H9 (cell line): Measurements from ENCODE around the gene TNFSF13B. TPM values are rescaled to one million over a fixed set of nuclear protein-coding genes. Genes with fewer than 3 reads are reported as not detected.

Experiments used
- DNase-seq: peaks from one replicate; pipeline ENCODE4 v3.0.0-alpha.2; 2017
- H2AFZ ChIP-seq: one replicate; pipeline ENCODE4 v1.6.1; 2013; ENCODE audit warnings: mild to moderate bottlenecking, low read length, control low read depth, moderate library complexity
- H2AK5ac ChIP-seq: 2 replicates; pipeline ENCODE4 v1.6.1; 2013; ENCODE audit warnings: low read length, control low read depth, mixed read lengths; ENCODE audit not compliant: insufficient read length
- H2BK120ac ChIP-seq: one replicate; pipeline ENCODE4 v1.6.1; 2013; ENCODE audit warnings: low read depth, mild to moderate bottlenecking, low read length, control low read depth, inconsistent platforms; ENCODE audit not compliant: poor library complexity, severe bottlenecking
- H2BK12ac ChIP-seq: 2 replicates; pipeline ENCODE4 v1.6.1; 2013; ENCODE audit warnings: low read length, control low read depth, mixed read lengths, low read depth; ENCODE audit not compliant: insufficient read length
- H2BK15ac ChIP-seq: 2 replicates; pipeline ENCODE4 v1.6.1; 2013; ENCODE audit warnings: low read depth, low read length, control low read depth
- H2BK20ac ChIP-seq: one replicate; pipeline ENCODE4 v1.6.1; 2013; ENCODE audit warnings: low read depth, mild to moderate bottlenecking, low read length, control low read depth, inconsistent platforms; ENCODE audit not compliant: poor library complexity, severe bottlenecking
- H2BK5ac ChIP-seq: 2 replicates; pipeline ENCODE4 v1.6.1; 2013; ENCODE audit warnings: low read length, control low read depth, mixed read lengths; ENCODE audit not compliant: insufficient read length
- H3K14ac ChIP-seq: 2 replicates; pipeline ENCODE4 v1.6.1; 2013; ENCODE audit warnings: low read length, control low read depth; ENCODE audit not compliant: insufficient read depth
- H3K18ac ChIP-seq: 2 replicates; pipeline ENCODE4 v1.6.1; 2013; ENCODE audit warnings: low read depth, mild to moderate bottlenecking, mixed read lengths, low read length, control low read depth; ENCODE audit not compliant: insufficient read length
- H3K23ac ChIP-seq: 2 replicates; pipeline ENCODE4 v1.6.1; 2013; ENCODE audit warnings: low read length, control low read depth, mixed read lengths, low read depth; ENCODE audit not compliant: insufficient read length
- H3K23me2 ChIP-seq: 2 replicates; pipeline ENCODE4 v1.6.1; 2013; ENCODE audit warnings: low read depth, mild to moderate bottlenecking, mixed read lengths, low read length, control low read depth; ENCODE audit not compliant: insufficient read length, poor library complexity, severe bottlenecking
- H3K27ac ChIP-seq: 2 replicates; pipeline ENCODE4 v1.5.1; 2013; ENCODE audit warnings: low read length, control low read depth, mixed read lengths, low read depth; ENCODE audit not compliant: insufficient read length
- H3K27me3 ChIP-seq: 2 replicates; pipeline ENCODE4 v1.6.1; 2013; ENCODE audit warnings: low read length, control low read depth, inconsistent platforms; ENCODE audit not compliant: insufficient read depth
- H3K4ac ChIP-seq: 2 replicates; pipeline ENCODE4 v1.6.1; 2013; ENCODE audit warnings: low read depth, mild to moderate bottlenecking, control low read depth, inconsistent platforms, low read length, moderate library complexity
- H3K4me1 ChIP-seq: 2 replicates; pipeline ENCODE4 v1.6.1; 2013; ENCODE audit warnings: low read length, control low read depth, inconsistent platforms; ENCODE audit not compliant: insufficient read depth
- H3K4me2 ChIP-seq: 2 replicates; pipeline ENCODE4 v1.6.1; 2013; ENCODE audit warnings: low read length, control low read depth, mixed read lengths; ENCODE audit not compliant: insufficient read length, insufficient read depth
- H3K56ac ChIP-seq: 2 replicates; pipeline ENCODE4 v1.6.1; 2013; ENCODE audit warnings: low read depth, mild to moderate bottlenecking, mixed read lengths, low read length, control low read depth; ENCODE audit not compliant: insufficient read length
- H3K79me1 ChIP-seq: 2 replicates; pipeline ENCODE4 v1.6.1; 2013; ENCODE audit warnings: low read depth, mild to moderate bottlenecking, moderate library complexity, low read length, control low read depth, inconsistent platforms; ENCODE audit not compliant: insufficient read depth, poor library complexity, severe bottlenecking
- H3K79me2 ChIP-seq: 2 replicates; pipeline ENCODE4 v1.6.1; 2013; ENCODE audit warnings: low read length, control low read depth, inconsistent platforms; ENCODE audit not compliant: insufficient read depth
- H3K9ac ChIP-seq: 2 replicates; pipeline ENCODE4 v1.6.1; 2013; ENCODE audit warnings: low read length, control low read depth, mixed read lengths; ENCODE audit not compliant: insufficient read length; ENCODE audit errors: extremely low read depth
- H3K9me3 ChIP-seq: one replicate; pipeline ENCODE4 v1.6.1; 2013; ENCODE audit warnings: low read depth, low read length, inconsistent platforms; ENCODE audit not compliant: control insufficient read depth
- H3T11ph ChIP-seq: one replicate; pipeline ENCODE4 v1.6.1; 2013; ENCODE audit warnings: mild to moderate bottlenecking, low read length, control low read depth, inconsistent platforms
- H4K20me1 ChIP-seq: one replicate; pipeline ENCODE4 v1.6.1; 2013; ENCODE audit not compliant: control insufficient read depth, insufficient read length, insufficient read depth
- H4K5ac ChIP-seq: 2 replicates; pipeline ENCODE4 v1.6.1; 2013; ENCODE audit warnings: low read depth, mild to moderate bottlenecking, mixed read lengths, low read length, control low read depth; ENCODE audit not compliant: insufficient read length
- H4K8ac ChIP-seq: replicated peaks from 2 replicates; pipeline ENCODE4 v1.6.1; 2013; ENCODE audit warnings: low read length, control low read depth, mixed read lengths, low read depth; ENCODE audit not compliant: insufficient read length
- H4K91ac ChIP-seq: 2 replicates; pipeline ENCODE4 v1.6.1; 2013; ENCODE audit warnings: low read depth, mild to moderate bottlenecking, moderate library complexity, mixed read lengths, low read length, control low read depth; ENCODE audit not compliant: insufficient read length
- H3K27ac Mint-ChIP-seq, 3 experiments: 2 replicates in 2 of 3; 3 replicates in 1 of 3; pipeline ENCODE4 v1.8.0; 2020 to 2021; ENCODE audit warnings: mixed read lengths in 3 of 3, mild to moderate bottlenecking in 1 of 3, moderate library complexity in 1 of 3
- H3K27me3 Mint-ChIP-seq: 2 replicates; pipeline ENCODE4 v1.8.0; 2021; ENCODE audit warnings: low read depth, mild to moderate bottlenecking, moderate library complexity, mixed read lengths
- H3K36me3 Mint-ChIP-seq, 3 experiments: 2 replicates in 2 of 3; 3 replicates in 1 of 3; pipeline ENCODE4 v1.8.0; 2020 to 2021; ENCODE audit warnings: low read depth in 3 of 3, mixed read lengths in 3 of 3; ENCODE audit not compliant: insufficient read depth in 1 of 3
- H3K4me1 Mint-ChIP-seq, 2 experiments: 2 replicates each; pipeline ENCODE4 v1.8.0; 2020; ENCODE audit warnings: mixed read lengths in 2 of 2
- H3K4me3 Mint-ChIP-seq, 2 experiments: 2 replicates in 1 of 2; 3 replicates in 1 of 2; pipeline ENCODE4 v1.8.0; 2020 to 2021; ENCODE audit warnings: mild to moderate bottlenecking in 2 of 2, mixed read lengths in 2 of 2, moderate library complexity in 1 of 2
- H3K9me3 Mint-ChIP-seq, 2 experiments: 2 replicates in 1 of 2; 3 replicates in 1 of 2; pipeline ENCODE4 v1.8.0; 2020; ENCODE audit warnings: mild to moderate bottlenecking in 2 of 2, mixed read lengths in 2 of 2, moderate library complexity in 1 of 2
- CTCF ChIP-seq: fragments of 200-600 bp; sonication (generic); conservative IDR thresholded peaks from 3 replicates; pipeline ENCODE4 v1.8.0; 2021; ENCODE audit warnings: antibody characterized with exemption, mild to moderate bottlenecking
- WGBS: extraction: QIAGEN DNeasy Blood & Tissue Kit; methylation state at CpG from one replicate; pipeline ENCODE4 v1.1.7; 2013; ENCODE audit warnings: missing lambda C conversion rate, low lambda C conversion rate, mixed read lengths; ENCODE audit not compliant: insufficient read length; ENCODE audit errors: extremely low coverage; 5-methylcytosine and 5-hydroxymethylcytosine counted together
- total RNA-seq: library from RNA; stranded (reverse); gene quantifications from 2 replicates; pipeline ENCODE4 v1.2.1, GENCODE V29; 2021

Gene TNFSF13B
- total RNA-seq, 1 experiment from 2014 or later = 0.31 TPM

GRCh38 chr13:108263621-108264355 lies 5.7 kb upstream of the TNFSF13B start:
- Histone ChIP-seq H3K79me2 (no peaks in the 10 kb centered on the region), H3K27ac (no peak overlapping the region), H4K8ac (no peak overlapping the region), H3K27me3 (no peaks in the 10 kb centered on the region), H2BK5ac (no peak overlapping the region), H3K18ac (no peak overlapping the region), H3K79me1 (no peaks in the 10 kb centered on the region), H2AK5ac (no peak overlapping the region), H3K23ac (no peak overlapping the region), H2BK20ac (no peak overlapping the region), H3K9me3 (no peaks in the 10 kb centered on the region), H3K23me2 (no peaks in the 10 kb centered on the region), H3K4me1 (no peaks in the 10 kb centered on the region), H2BK120ac (no peak overlapping the region), H2AFZ (no peak overlapping the region), H4K91ac (no peak overlapping the region), H2BK15ac (no peak overlapping the region), H3K4me2 (no peak overlapping the region), H3K4ac (no peak overlapping the region), H3T11ph (no peak overlapping the region), H2BK12ac (no peak overlapping the region), H4K20me1 (no peaks in the 10 kb centered on the region), H3K14ac (no peak overlapping the region), H3K9ac (no peak overlapping the region), H3K56ac (no peak overlapping the region), H4K5ac (no peak overlapping the region)
- no CpG with 5 or more reads among the region's 9 CpGs for WGBS
- DNase-seq = no peak
- Mint-ChIP-seq H3K4me3 (no peak overlapping the region), H3K9me3 (no peaks in the 10 kb centered on the region), H3K4me1 (no peaks in the 10 kb centered on the region), H3K27me3 (no peaks in the 10 kb centered on the region), H3K27ac (no peak overlapping the region), H3K36me3 (no peaks in the 10 kb centered on the region)
- TF ChIP-seq CTCF = no peak
